ENCODE results near the gene SDCCAG8. TPM values are rescaled to one million over a fixed set of nuclear protein-coding genes. Genes with fewer than 3 reads are reported as not detected.

SDCCAG8 gene
- polyA plus RNA-seq, 3 donors: 33.2 to 34.4 (median 33.4) TPM

DNA sequence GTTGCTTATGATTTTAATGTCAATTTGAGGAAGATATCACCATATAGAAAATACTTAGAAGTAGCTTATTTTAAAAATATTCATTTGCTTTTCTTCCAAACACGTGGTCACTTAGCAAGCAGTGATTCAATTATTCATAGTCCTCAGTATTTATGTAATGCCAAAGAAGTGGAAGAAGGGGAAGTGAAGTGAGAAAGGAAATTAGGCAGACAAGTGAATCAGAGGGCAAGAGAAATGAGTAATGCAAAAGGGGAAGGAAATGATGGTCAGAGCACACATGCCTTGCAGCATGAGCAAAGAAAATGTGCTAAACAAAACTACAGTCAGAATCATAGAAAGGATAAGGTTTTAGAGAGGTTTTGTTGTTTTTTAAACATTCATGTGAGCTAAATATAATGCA, 31.8 kb downstream of the SDCCAG8 start:
- no peaks in the 10 kb centered on the region for H3K9me3 ChIP-seq (replicated peaks in 1 of 2; ENCODE audit: control insufficient read depth in 1 of 2, insufficient read depth in 1 of 2, low read length in 2 of 2)
- peaks cover 27% of the 10 kb centered on the region for H3K79me2 ChIP-seq (ENCODE audit: insufficient read depth, low read length)
- DNase-seq: peak; percentile 93 to 98 (median 96)
- Mint-ChIP-seq H3K36me3 (peaks cover 39 to 46% of the 10 kb centered on the region in 2 donors), H3K27ac (peak overlapping the region; percentile 98 to 100 (median 99)), H3K9me3 (peaks cover 0 to 3% (median 0%) of the 10 kb centered on the region in 7 donors), H3K4me3 (peak overlapping the region; percentile 20 to 83), H3K27me3 (ENCODE audit: low read depth in 3 of 3) (no peaks in the 10 kb centered on the region), H3K4me1 (peaks cover 54% of the 10 kb centered on the region)
- H3K27ac ChIP-seq (ENCODE audit: low read depth in 1 of 2, low read length in 2 of 2): peak overlapping the region; percentile 96 to 98
- no CpG with 5 or more reads among the region's 1 CpG for WGBS (ENCODE audit: insufficient coverage)
- peaks cover 47 to 53% of the 10 kb centered on the region in 2 donors for H3K4me1 ChIP-seq (ENCODE audit: control insufficient read depth in 1 of 2, insufficient read depth in 2 of 2, low read length in 2 of 2)
- intact Hi-C loops (cut with micrococcal nuclease): loop anchor here in 1 of 2 donors (5.0 to 10.0 kb wide), 2 partner anchors 35 to 187 kb away; no protein-coding TSS in a partner anchor
- peaks cover 4 to 34% of the 10 kb centered on the region in 2 donors for H3K36me3 ChIP-seq (replicated peaks in 1 of 2; ENCODE audit: control insufficient read depth in 1 of 2, insufficient read depth in 2 of 2, low read length in 2 of 2)
- H3K4me2 ChIP-seq (replicated peaks; ENCODE audit: extremely low read depth, low read length, poor library complexity, severe bottlenecking): peak overlapping the region; percentile 64
- peak overlapping the region in 1 of 3 experiments; percentile 54 for H3K4me3 ChIP-seq (replicated peaks in 1 of 3; ENCODE audit: low read depth in 2 of 3, low read length in 3 of 3)
- H2AFZ ChIP-seq (ENCODE audit: insufficient read depth, low read depth, low read length, poor library complexity, severe bottlenecking): no peak overlapping the region
- H3K27me3 ChIP-seq (ENCODE audit: control insufficient read depth in 2 of 2, insufficient read depth in 2 of 2, low read length in 2 of 2): no peaks in the 10 kb centered on the region
- peak overlapping the region; percentile 71 for H3K9ac ChIP-seq (ENCODE audit: insufficient read depth, low read length, poor library complexity, severe bottlenecking)
- TF ChIP-seq, protein P1, sequence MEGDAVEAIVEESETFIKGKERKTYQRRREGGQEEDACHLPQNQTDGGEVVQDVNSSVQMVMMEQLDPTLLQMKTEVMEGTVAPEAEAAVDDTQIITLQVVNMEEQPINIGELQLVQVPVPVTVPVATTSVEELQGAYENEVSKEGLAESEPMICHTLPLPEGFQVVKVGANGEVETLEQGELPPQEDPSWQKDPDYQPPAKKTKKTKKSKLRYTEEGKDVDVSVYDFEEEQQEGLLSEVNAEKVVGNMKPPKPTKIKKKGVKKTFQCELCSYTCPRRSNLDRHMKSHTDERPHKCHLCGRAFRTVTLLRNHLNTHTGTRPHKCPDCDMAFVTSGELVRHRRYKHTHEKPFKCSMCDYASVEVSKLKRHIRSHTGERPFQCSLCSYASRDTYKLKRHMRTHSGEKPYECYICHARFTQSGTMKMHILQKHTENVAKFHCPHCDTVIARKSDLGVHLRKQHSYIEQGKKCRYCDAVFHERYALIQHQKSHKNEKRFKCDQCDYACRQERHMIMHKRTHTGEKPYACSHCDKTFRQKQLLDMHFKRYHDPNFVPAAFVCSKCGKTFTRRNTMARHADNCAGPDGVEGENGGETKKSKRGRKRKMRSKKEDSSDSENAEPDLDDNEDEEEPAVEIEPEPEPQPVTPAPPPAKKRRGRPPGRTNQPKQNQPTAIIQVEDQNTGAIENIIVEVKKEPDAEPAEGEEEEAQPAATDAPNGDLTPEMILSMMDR (IDR thresholded peaks at IDR 0.05): no peak
- no peaks in the 10 kb centered on the region for H4K20me1 ChIP-seq (ENCODE audit: insufficient read depth, low read length)

DNA sequence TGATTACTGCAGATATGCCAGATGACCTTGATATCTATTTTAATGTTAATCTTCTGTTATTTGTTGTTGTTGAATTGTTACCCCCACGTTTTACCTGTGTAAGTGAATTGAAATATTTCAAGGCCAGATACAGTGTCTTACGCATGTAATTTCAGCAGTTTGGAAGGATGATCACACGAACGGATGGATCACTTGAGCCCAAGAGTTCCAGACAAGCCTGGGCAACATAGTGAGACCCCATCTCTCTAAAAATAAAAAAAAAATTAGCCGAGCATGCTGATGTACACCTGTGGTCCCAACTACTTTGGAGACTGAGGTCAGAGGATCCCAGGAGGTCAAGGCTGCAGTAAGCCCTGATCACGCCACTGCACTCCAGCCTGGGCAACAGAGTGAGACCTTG, 32.2 kb downstream of the SDCCAG8 start:
- Histone ChIP-seq H3K27me3 (ENCODE audit: control insufficient read depth in 2 of 2, insufficient read depth in 2 of 2, low read length in 2 of 2) (no peaks in the 10 kb centered on the region), H3K9ac (ENCODE audit: insufficient read depth, low read length, poor library complexity, severe bottlenecking) (peak overlapping the region; percentile 71), H3K4me1 (ENCODE audit: control insufficient read depth in 1 of 2, insufficient read depth in 2 of 2, low read length in 2 of 2) (peaks cover 47 to 53% of the 10 kb centered on the region in 2 donors), H3K79me2 (ENCODE audit: insufficient read depth, low read length) (peaks cover 27% of the 10 kb centered on the region), H3K36me3 (replicated peaks in 1 of 2; ENCODE audit: control insufficient read depth in 1 of 2, insufficient read depth in 2 of 2, low read length in 2 of 2) (peaks cover 8 to 34% of the 10 kb centered on the region in 2 donors), H3K9me3 (replicated peaks in 1 of 2; ENCODE audit: control insufficient read depth in 1 of 2, insufficient read depth in 1 of 2, low read length in 2 of 2) (peaks cover 0 to 1% of the 10 kb centered on the region in 2 donors), H2AFZ (ENCODE audit: insufficient read depth, low read depth, low read length, poor library complexity, severe bottlenecking) (no peak overlapping the region), H3K4me3 (replicated peaks in 1 of 3; ENCODE audit: low read depth in 2 of 3, low read length in 3 of 3) (peak overlapping the region in 1 of 3 experiments; percentile 24), H4K20me1 (ENCODE audit: insufficient read depth, low read length) (no peaks in the 10 kb centered on the region), H3K27ac (ENCODE audit: low read depth in 1 of 2, low read length in 2 of 2) (peak overlapping the region; percentile 96 to 98), H3K4me2 (replicated peaks; ENCODE audit: extremely low read depth, low read length, poor library complexity, severe bottlenecking) (peak overlapping the region; percentile 57)
- peaks cover 54% of the 10 kb centered on the region for H3K4me1 Mint-ChIP-seq
- TF ChIP-seq, protein P1 (IDR thresholded peaks at IDR 0.05): no peak
- DNase-seq: peak in 1 of 3 donors; percentile 18
- intact Hi-C loops (cut with micrococcal nuclease): loop anchor here in 1 of 2 donors (5.0 to 10.0 kb wide), 2 partner anchors 36 to 187 kb away; no protein-coding TSS in a partner anchor
- H3K9me3 Mint-ChIP-seq: peaks cover 0 to 3% (median 0%) of the 10 kb centered on the region in 7 donors
- H3K27me3 Mint-ChIP-seq (ENCODE audit: low read depth in 3 of 3): no peaks in the 10 kb centered on the region
- 80% methylated on average over 1 of the region's 6 CpGs for WGBS (ENCODE audit: insufficient coverage)
- H3K36me3 Mint-ChIP-seq: peaks cover 42 to 48% of the 10 kb centered on the region in 2 donors
- peak overlapping the region; percentile 20 to 83 for H3K4me3 Mint-ChIP-seq
- peak overlapping the region; percentile 98 to 100 (median 99) for H3K27ac Mint-ChIP-seq

All from CD14-positive monocyte (primary cell).